Measurements from ENCODE around the gene FUOM.
"Not testable (repeated sequence)": the region's sequence is repeated elsewhere in the genome, so short reads cannot be mapped to it uniquely, and the experiment has no call there.

Gene FUOM

DNA sequence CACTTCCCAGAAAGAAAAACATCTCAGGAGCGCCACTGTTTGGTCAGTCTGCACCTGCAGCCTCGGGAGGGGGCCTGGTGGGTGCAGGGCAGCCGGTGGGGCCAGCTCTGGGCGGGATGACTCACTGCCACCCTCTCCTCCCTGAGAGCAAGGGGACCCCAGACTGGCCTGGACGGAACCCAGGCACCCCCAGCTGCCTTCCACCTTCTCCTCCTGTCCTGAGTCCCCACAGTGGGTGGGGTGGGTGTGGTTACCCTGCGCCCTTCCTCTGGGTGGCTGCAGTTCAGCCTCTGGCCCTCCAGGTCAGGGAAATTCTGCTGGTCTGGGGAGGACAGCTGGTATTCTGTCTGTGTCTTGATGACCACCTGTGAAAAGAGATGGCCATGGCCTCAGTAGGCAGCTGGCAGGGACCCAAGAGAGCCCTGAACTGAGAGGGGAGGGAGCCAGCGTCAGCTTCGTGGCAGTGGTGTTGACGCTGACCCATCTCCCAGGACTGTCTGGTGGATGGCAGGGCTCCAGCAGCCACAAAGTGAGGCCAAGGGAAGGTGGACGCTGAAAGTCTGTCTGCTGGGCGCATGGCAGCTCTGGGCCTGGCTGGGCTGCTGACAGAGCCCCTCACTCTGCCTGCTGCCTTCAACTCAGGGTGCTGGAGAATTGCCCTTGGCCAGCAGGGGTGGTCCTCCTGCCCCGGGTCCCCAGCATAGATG lies 30.0 kb downstream of the FUOM start:
- DNase-seq = no peak

DNA sequence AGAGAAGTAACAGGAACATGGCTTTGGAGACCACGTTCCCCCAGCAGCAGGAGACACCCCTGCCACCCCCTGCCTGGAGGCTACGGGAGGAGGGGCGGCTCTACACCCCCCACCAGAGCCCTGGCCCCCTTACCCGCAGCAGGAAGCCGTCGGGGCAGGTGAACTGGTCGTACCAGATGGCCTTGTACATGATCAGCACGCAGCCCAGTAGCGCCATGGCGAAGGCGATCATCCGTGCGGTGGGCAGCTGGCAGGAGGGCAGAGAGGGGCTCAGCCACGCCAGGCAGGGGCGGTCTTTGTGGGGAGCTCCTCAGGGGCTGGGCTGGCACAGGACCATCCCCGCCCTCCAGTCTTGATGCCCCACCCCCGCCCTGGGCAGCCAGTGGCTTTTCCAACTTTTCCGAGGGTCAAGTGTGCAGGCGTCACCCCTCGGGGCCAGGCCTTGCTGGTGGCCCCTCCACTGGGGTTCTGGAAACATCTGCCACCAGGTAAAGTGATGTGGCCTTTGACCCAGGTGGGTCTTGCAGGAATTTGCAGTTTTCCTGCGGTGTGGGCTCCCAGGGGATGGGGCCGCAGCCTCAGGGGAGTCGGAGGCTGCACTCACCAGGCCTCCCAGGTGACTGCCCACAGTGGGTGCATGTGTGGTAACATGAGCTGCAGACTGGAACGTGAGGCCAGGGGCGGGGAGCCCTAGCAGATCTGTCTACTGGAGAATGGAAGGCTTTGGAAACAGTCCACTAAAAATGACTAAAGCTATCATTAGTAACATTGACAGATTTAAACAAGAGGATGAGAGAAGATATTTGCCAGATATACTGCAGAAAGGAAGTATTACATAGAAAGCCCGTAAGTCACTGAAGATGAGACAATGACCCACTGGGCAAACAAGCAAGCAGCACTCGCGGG lies 30.8 kb downstream of the FUOM start:
- no peak for DNase-seq

DNA sequence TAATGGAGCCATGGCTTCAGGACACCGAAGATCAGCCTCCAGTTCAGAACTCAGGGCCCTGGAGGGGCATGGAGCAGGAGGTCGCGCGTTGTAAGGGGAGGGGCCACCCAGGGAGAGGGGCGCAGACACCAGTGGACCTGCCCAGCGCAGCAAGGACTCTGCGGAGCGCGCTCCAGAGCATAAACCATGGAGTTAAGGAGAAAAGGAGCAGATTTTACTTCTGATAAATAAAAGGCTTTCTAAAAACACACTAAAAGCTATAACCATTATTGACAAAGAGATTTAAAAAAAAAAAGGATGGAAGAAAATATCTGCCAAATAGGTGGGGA lies 31.6 kb downstream of the FUOM start:
- DNase-seq = no peak

DNA sequence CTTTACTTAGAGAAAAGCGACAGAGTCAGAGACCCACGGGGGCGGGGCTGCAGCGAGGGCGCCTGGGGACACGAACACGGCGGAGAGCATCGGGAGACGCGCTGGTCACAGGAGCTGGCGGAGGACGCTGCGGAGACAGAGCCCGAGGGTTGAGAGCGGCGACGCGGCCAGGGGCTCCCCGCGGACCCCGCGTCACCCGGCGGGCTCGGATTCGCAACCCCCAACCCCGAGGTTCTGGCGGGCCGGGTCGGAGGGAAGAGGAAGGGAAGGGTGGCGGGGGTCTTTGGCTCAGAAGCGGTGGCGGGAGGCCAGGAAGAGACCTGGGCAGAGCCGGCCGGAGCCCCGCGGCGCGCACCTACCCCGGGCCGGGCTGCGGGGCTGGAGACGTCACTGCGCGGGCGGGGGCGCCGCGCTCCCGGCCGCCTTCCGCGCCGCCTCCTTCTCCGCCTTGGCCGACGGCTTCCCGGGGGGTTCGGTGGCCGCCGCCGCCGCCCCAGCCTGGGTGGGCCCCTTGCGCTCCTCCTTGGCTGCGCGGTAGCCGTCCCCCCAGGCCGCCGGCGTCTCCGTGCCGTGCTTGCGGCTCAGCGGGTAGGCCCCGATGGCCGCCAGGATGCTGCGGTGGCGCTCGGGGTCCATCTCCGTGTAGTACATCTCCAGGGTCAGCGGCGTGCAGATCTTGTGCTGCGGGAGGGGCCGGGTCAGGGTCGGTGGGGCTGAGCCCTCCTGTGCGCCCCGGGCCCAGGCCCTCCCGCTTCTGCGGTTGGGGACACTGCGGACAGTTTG lies 32.2 kb downstream of the FUOM start:
- no peak for DNase-seq

DNA sequence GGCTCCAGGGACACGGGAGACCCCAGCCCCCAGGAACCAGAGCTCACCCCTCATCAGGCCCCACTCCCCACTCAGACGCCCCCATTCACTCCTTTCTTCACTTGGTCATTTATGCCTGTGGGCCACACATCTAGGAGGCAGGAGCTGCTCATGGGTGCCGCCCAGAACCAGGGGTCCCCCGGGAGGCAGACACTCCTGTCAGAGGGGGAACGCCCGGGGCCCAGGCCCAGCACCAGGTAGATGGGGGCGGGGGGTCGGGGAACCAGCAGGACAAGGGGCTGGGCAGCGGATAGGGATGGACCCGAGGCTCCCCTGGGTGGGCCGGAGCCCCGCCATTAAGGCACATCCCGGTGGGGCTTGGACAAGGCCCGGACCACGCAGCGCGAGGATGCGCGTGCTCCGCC lies 33.0 kb downstream of the FUOM start:
- no peak for DNase-seq

DNA sequence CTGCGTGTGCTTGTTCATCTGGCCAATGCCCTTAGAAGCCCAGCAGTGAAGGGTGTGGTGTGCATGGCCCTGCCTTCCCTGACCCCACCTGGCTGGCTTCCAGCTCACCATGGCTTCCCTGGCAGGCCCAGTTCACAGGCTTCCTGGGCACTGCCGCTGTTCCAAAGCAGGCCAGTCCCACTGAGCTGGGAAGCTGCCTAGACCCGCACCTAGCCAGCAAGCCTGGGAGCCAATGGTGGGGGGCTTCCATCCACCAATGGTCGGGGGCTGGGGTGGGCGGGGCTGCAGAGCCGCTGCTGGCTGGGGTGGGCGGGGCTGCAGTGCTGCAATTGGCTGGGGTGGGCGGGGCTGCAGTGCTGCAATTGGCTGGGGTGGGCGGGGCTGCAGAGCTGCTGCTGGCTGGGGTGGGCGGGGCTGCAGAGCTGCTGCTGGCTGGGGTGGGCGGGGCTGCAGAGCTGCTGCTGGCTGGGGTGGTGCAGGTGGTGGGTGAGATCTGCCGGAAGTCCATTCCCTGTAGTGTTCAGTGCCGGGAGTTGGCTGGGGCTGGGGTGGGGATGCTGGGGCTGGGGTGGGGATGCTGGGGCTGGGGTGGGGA lies 33.5 kb downstream of the FUOM start:
- DNase-seq = peak; percentile 49

DNA sequence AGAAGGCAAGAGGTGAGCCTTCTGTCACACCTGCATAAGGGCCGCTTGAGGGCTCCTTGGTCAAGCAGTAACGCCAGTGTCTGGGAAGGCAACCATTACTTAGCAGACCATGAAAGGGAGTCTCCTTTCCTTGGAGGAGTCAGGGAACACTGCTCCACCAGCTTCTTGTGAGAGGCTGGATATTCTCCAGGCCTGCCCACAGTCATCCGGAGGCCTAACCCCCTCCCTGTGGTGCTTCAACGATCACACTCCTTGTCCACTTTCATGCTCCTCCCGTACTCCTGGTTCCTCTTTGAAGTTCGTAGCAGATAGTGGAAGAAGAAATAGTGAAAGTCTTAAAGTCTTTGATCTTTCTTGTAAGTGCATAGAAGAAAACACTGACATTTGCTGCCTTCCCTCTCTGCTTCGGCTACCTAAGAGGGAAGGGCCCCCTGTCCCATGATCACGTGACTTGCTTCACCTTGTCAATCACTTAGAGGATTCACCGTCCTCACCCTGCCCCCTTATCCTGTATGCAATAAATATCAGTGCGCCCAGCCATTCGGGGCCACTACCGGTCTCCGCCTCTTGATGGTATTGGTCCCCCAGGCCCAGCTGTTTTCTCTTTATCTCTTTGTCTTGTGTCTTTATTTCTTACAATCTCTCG lies 35.6 kb downstream of the FUOM start:
- not testable (repeated sequence) for DNase-seq

DNA sequence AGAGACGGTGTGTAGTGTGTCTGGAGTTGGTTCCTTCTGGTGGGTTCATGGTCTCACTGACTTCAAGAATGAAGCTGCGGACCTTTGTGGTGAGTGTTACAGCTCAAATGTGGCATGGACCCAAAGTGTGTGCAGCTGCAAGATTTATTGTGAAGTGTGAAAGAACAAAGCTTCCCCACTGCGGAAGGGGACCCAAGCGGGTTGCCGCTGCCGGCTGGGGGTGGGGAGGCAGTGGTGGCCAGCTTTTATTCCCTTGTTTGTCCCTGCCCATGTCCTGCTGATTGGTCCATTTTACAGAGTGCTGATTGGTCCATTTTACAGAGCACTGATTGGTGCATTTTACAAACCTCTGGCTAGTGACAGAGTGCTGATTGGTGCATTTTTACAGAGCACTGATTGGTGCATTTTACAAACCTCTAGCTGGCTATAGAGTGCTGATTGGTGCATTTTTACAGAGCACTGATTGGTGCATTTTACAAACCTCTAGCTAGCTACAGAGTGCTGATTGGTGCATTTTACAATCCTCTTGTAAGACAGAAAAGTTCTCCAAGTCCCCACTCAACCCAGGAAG lies 36.9 kb downstream of the FUOM start:
- DNase-seq = not testable (repeated sequence)

DNA sequence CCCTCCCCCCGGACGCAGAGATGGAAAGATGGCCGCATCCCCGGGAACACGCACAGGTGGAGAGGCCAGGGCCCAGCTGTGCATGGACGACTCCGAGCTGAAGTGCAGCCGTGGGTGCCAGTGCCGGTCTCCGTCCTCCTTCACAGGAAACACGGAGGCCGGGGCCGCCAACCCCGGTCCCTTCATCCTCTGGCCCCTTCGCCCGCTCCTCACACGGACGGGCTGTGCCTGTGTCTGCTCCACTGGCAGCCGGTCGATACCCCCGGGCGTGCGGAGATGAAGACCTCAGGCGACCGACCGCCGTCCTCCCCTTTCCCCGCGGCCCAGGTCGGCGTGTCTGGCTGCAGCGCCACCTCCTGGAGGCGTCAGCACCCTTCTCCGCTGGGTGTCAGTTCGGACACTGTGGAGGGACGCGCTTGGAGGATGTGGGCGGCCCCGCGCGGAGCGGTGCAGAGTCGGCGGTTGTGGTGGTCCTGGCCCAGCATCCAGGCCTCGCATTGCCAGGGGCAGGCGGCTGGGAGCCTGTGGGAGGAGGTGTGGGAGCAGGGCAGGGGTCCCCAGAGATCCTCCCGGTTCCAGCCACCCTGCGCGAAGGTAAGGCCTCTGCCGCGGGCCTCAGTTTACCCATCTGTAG lies 39.2 kb downstream of the FUOM start:
- no peak for DNase-seq

DNA sequence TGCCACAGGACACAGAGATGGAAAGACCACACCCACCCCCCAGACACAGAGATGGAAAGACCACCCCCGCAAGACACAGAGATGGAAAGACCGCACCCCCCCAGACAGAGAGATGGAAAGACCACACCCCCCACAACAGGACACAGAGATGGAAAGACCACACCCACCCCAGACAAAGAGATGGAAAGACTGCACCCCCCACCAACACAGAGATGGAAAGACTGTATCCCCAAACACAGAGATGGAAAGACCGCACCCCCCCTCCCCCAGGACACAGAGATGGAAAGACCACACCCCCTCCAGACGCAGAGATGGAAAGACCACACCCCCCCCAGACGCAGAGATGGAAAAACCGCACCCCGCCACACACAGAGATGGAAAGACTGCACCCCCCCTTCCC lies 41.1 kb downstream of the FUOM start:
- DNase-seq = no peak

DNA sequence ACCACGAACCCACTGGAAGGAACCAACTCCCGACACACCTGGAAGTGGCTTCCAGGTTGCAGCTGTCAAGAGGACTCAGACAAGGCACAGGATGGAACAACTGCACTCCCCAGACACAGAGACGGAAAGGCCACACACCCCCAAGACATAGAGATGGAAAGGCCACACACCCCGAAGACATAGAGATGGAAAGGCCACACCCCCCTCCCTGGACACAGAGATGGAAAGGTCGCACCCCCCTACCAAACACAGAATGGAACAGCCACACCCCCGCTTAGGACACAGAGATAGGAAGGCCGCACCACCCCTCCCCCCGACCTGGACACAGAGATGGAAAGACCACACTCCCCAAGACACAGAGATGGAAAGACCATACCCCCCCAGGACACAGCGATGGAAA lies 41.6 kb downstream of the FUOM start:
- DNase-seq = no peak

DNA sequence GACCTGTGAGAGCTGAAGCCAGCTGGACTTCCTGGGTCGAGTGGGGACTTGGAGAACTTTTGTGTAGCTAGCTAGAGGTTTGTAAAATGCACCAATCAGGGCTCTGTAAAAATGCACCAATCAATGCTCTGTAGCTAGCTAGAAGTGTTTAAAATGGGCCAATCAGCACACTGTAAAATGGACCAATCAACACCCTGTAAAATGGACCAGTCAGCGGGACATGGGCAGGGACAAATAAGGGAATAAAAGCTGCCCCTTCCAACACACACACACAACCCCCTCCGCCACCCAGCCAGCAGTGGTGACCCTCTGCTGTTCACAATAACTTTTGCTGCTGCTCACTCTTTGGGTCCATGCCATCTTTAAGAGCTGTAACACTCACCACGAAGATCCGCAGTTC lies 42.0 kb downstream of the FUOM start:
- DNase-seq = no peak

DNA sequence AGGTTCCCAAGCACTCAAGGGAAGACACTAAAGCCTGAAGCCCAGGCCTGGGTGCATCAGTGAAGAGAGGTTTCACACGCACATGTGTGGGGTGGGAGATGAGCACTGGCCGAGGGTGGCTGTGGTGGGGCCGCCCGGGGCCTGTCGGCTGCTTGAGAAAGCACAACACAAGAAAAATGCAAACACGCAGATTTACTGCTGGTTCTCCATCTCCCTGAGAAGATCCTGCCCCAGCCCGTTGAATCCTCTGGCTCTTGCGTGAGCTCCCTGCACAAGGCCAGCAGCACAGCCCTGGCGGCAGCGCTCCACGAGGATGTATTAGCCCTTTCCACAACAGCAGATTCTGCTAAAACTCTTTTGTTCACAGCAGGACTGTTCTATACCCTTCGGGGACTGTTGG lies 42.9 kb downstream of the FUOM start:
- DNase-seq = no peak

DNA sequence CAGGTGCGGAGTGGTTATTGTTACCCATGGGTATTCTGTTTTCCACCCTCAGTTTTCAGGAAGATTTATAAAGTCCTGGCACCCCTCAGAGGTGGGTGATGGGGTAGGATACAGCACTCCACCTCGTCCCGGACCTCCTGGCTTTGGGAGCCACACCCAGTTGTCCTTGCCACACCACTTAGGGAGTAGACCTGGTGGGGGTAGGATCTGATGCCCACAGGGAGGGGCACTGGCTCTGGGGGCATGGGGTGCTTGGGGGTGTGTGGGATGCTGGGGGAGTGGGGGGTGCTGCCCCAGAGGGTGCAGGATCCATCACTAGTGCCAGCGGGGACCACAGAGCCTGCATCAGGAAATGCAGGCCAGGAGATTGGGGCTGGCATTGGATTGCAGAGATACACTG lies 44.6 kb downstream of the FUOM start:
- no peak for DNase-seq

DNA sequence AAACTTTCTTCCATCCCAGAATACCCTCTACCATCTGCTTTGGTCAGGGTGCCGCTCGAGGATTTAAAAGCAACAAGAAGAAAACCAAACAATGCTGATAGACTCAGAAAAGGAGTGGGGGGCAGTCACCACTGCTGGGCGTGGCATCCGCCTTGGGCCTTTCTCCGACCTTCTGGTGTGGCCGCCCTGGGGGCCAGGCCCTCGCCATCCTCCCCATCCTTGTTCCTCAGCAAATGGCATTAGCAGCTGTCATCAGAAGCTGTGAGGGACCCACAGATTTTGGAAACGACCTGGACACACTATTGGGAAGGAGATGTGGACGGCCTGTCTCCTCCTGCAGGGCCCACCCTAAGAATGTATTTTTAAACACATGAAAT lies 45.1 kb downstream of the FUOM start:
- no peak for DNase-seq

DNA sequence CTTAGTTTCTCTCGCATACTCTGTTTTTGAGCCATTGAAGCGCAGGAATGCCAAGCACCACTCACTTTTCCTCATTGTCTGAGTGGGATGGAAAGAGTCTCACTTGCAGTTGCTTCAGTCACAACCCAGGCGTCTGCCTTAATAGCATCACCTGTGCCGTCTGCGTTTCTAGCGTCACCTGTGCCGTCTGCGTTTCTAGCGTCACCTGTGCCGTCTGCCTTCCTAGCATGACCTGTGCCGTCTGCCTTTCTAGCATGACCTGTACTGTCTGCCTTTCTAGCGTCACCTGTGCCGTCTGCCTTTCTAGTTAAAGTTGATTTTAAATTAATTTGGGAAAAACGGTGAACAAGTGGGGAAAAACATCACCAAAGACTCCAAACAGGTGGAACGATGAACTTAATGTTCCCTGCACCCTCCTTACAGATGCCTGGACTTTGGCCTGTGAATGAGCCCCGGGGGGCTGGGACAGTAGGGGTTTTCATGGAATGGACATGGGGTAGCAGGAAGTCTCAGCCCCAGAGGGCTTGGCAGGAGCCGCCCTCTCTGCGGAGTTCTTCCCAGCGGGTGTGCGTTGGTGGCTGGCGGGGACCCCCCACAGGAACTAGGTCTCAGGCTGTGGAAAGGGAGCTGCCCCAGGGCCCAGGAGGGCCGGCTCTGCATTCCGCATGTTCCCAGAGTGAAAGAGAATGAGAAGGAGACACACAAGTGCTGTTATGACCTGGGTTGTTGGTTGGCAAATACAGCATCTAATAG lies 45.6 kb downstream of the FUOM start:
- DNase-seq = no peak

DNA sequence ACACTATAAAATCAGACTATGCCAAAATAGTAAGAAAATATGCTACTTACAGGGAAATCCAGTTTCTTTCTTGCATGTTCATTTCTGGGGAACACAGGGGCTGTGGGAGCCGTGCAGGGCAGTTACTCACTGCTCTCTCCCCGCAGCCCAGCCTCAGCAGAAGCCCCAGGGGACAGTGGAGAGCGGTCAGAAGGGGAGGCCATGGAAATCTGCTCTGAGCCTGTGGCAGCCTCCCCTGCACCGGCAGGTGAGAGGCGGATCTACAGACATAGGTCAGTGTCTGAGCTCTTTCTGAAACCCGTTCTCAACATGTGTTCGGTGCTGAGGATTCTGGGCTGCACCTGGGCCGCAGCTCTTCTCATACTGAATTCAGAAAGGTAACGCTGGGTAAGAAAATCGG lies 46.2 kb downstream of the FUOM start:
- no peak for DNase-seq

DNA sequence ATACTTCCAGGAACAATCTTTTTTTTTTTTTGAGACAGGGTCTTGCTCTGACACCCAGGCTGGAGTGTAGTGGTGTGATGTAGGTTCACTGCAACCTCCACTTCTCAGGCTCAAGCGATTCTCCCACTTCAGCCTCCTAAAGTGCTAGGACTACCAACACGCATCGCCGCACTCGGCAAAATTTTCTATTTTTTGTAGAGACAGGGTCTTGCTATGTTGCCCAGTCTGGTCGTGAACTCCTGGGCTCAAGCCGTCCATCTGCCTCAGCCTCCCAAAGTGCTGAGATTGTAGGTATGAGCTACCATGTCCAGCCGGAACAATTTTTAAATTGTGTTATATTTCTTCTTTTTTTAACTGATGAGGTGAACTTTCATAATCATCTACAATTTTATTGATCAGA lies 47.0 kb downstream of the FUOM start:
- DNase-seq = no peak

DNA sequence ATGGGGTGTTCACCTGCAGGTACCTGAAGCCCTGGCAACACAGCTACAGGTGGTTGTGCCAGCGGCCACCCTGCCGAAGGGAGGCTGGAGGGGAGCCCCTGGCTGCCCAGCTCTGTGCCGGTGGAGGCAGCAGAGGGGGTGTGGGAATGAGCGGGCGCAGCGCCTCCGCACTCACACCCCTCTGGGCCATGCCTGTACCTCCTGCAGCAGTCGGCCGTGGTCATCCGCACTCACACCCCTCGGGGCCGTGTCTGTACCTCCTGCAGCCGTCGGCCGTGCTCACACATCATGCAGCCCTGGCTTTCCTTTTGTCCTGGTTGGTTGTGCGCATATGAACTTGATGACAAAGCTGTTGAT lies 47.4 kb downstream of the FUOM start:
- no peak for DNase-seq

DNA sequence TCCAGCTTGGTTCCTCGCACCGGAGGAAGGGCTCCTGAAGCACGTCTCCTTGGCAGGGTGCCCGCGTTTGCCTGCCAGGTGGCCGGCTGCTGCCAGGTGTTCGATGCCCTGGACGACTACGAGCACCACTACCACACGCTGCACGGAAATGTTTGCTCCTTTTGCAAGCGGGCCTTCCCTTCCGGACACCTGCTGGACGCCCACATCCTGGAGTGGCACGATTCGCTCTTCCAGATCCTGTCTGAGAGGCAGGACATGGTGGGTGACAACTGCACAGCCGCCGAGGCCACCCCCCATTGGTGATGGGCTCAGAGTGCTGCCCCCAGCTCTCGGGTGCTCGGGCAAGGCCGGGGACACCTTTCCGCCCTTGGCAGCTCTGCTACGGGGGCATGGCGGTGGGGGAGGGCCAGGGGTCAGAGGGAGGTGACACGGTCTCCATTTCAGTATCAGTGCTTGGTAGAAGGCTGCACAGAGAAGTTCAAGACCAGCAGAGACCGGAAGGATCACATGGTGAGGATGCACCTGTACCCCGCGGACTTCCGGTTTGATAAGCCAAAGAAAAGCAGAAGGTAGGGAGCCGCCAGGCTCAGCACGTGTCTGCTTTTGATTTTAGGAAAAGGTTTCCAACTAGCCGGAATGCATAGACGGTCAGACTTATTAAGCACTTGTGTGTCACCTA lies 48.0 kb downstream of the FUOM start:
- no peak for DNase-seq
